Panc1 (cell line): ENCODE measurements around the gene AFDN. TPM values are rescaled to one million over a fixed set of nuclear protein-coding genes. Genes with fewer than 3 reads are reported as not detected.

Experiments
- ATAC-seq: fragments of 200-7000 bp; cut with Tn5 transposase; 2 replicates; pipeline ENCODE4 v1.9.1; 2020; ENCODE audit warnings: mild to moderate bottlenecking, moderate library complexity
- BruUV-seq: library from RNA; stranded (reverse); fragments of 400-500 nt; replicated peaks from 2 replicates; lab custom pipeline; 2021; lab: Mats Ljungman, UMichigan
- CTCF ChIA-PET: fragments of 300-600 bp; sonication (Branson Sonifier 250); formaldehyde crosslinking; loops from one replicate; lab custom pipeline; 2022; ENCODE audit warnings: antibody characterized with exemption; lab: Charles Lee
- POLR2A ChIA-PET: fragments of 300-600 bp; sonication (Branson Sonifier 250); formaldehyde crosslinking; loops from one replicate; lab custom pipeline; 2022; ENCODE audit warnings: antibody characterized with exemption; lab: Charles Lee
- DNase-seq: peaks from one replicate; pipeline ENCODE4 v3.0.0-alpha.2; 2010; ENCODE audit warnings: low read depth, low spot score
- H3K27ac ChIP-seq: 2 replicates; pipeline ENCODE4 v1.5.1; 2011; ENCODE audit warnings: mild to moderate bottlenecking, low read length, inconsistent platforms
- H3K27me3 ChIP-seq: fragments of 200-500 bp; sonication (Bioruptor generic); 2 replicates; pipeline ENCODE4 v1.6.0; 2014; ENCODE audit warnings: low read length, inconsistent platforms; ENCODE audit not compliant: control insufficient read depth, insufficient read depth
- H3K36me3 ChIP-seq: fragments of 200-500 bp; sonication (Bioruptor generic); 2 replicates; pipeline ENCODE4 v1.5.1; 2014; ENCODE audit warnings: inconsistent platforms, mild to moderate bottlenecking, low read length, moderate library complexity; ENCODE audit not compliant: control insufficient read depth, insufficient read depth
- H3K4me1 ChIP-seq: 2 replicates; pipeline ENCODE4 v1.5.1; 2011; ENCODE audit warnings: inconsistent platforms, mild to moderate bottlenecking, low read length, moderate library complexity; ENCODE audit not compliant: control insufficient read depth, insufficient read depth
- H3K4me3 ChIP-seq, 2 experiments: 2 replicates each; pipeline ENCODE4 v1.5.1; 2011 to 2012; ENCODE audit warnings: low read depth in 2 of 2, low read length in 2 of 2, mild to moderate bottlenecking in 2 of 2, inconsistent platforms in 1 of 2, moderate library complexity in 1 of 2
- H3K9me3 ChIP-seq: fragments of 200-500 bp; sonication (Bioruptor generic); 2 replicates; pipeline ENCODE4 v1.5.1; 2014; ENCODE audit warnings: low read depth, mild to moderate bottlenecking, inconsistent platforms, low read length, moderate library complexity; ENCODE audit not compliant: control insufficient read depth, insufficient read depth
- POLR2AphosphoS5 ChIP-seq: IDR thresholded peaks from 2 replicates; pipeline ENCODE4 v1.6.1; 2012; ENCODE audit warnings: mild to moderate bottlenecking, low read depth, low read length, moderate library complexity
- SIN3A ChIP-seq: IDR thresholded peaks from 2 replicates; pipeline ENCODE4 v1.6.1; 2012; ENCODE audit warnings: low read depth, mild to moderate bottlenecking, low read length, moderate library complexity, borderline replicate concordance; ENCODE audit not compliant: insufficient read depth
- TCF7L2 ChIP-seq: IDR thresholded peaks from 2 replicates; pipeline ENCODE4 v1.6.1; 2011; ENCODE audit warnings: mild to moderate bottlenecking, low read depth, low read length, inconsistent platforms
- in situ Hi-C: cut with HindIII; loops from 2 replicates; pipeline ENCODE4 v1.10.0; 2016; ENCODE audit warnings: low sequenced_read_pairs, low pct_unique_long_range_greater_than_20kb
- intact Hi-C: fragments of 100-400 bp; cut with micrococcal nuclease; formaldehyde crosslinking; loops from one replicate; pipeline ENCODE4 v1.10.0; 2022; ENCODE audit not compliant: unreplicated experiment
- total RNA-seq: library from RNA; stranded (reverse); gene quantifications from one replicate; pipeline ENCODE4 v1.2.1, GENCODE V29; 2021; ENCODE audit not compliant: unreplicated experiment
- TF ChIP-seq, protein P1 (sequence below): fragments of 450-650 bp; IDR thresholded peaks from 2 replicates; pipeline ENCODE4 v1.5.1; 2017; ENCODE audit warnings: mild to moderate bottlenecking
- TF ChIP-seq, protein P2 (sequence below), 2 experiments: IDR thresholded peaks; 2 replicates each; pipeline ENCODE4 v1.6.1; 2011 to 2012; ENCODE audit warnings: low read depth in 2 of 2, control low read depth in 1 of 2, low read length in 1 of 2, mild to moderate bottlenecking in 1 of 2, moderate library complexity in 1 of 2; ENCODE audit not compliant: insufficient read depth in 1 of 2

Gene AFDN
- total RNA-seq, 1 experiment from 2014 or later, result 143 TPM

DNA sequence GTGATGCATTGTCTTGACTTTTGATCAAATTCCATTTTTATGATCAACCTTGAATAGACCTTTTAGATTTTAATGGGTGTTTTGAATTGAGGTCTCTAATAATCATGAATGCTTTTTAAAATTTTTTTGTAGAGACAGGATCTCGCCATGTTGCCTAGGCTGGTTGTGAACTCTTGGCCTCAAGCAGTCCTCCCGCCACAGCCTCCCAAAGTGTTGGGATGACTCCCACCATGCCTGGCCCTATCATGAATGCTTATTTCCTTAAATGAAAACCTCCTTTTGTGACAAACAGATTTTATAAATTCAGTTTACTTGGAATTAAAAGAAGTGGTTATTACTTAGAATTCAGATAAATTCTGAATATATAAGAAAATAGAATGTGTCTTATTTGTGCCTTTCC is 110.6 kb downstream of the AFDN start:
- H3K27ac ChIP-seq, result no peak overlapping the region
- POLR2A ChIA-PET, result interaction anchor here (0.6 kb wide), 1 partner anchor 23 kb away, joined by 3 read pairs; no protein-coding TSS in a partner anchor
- intact Hi-C loops, result no loop called here
- H3K4me1 ChIP-seq, result no peaks in the 10 kb centered on the region
- TF ChIP-seq POLR2AphosphoS5 (no peak), TCF7L2 (no peak), SIN3A (no peak)
- TF ChIP-seq, protein P1, sequence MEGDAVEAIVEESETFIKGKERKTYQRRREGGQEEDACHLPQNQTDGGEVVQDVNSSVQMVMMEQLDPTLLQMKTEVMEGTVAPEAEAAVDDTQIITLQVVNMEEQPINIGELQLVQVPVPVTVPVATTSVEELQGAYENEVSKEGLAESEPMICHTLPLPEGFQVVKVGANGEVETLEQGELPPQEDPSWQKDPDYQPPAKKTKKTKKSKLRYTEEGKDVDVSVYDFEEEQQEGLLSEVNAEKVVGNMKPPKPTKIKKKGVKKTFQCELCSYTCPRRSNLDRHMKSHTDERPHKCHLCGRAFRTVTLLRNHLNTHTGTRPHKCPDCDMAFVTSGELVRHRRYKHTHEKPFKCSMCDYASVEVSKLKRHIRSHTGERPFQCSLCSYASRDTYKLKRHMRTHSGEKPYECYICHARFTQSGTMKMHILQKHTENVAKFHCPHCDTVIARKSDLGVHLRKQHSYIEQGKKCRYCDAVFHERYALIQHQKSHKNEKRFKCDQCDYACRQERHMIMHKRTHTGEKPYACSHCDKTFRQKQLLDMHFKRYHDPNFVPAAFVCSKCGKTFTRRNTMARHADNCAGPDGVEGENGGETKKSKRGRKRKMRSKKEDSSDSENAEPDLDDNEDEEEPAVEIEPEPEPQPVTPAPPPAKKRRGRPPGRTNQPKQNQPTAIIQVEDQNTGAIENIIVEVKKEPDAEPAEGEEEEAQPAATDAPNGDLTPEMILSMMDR, result no peak
- TF ChIP-seq, protein P2, sequence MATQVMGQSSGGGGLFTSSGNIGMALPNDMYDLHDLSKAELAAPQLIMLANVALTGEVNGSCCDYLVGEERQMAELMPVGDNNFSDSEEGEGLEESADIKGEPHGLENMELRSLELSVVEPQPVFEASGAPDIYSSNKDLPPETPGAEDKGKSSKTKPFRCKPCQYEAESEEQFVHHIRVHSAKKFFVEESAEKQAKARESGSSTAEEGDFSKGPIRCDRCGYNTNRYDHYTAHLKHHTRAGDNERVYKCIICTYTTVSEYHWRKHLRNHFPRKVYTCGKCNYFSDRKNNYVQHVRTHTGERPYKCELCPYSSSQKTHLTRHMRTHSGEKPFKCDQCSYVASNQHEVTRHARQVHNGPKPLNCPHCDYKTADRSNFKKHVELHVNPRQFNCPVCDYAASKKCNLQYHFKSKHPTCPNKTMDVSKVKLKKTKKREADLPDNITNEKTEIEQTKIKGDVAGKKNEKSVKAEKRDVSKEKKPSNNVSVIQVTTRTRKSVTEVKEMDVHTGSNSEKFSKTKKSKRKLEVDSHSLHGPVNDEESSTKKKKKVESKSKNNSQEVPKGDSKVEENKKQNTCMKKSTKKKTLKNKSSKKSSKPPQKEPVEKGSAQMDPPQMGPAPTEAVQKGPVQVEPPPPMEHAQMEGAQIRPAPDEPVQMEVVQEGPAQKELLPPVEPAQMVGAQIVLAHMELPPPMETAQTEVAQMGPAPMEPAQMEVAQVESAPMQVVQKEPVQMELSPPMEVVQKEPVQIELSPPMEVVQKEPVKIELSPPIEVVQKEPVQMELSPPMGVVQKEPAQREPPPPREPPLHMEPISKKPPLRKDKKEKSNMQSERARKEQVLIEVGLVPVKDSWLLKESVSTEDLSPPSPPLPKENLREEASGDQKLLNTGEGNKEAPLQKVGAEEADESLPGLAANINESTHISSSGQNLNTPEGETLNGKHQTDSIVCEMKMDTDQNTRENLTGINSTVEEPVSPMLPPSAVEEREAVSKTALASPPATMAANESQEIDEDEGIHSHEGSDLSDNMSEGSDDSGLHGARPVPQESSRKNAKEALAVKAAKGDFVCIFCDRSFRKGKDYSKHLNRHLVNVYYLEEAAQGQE (IDR thresholded peaks at IDR 0.05; ENCODE audit: insufficient read depth in 1 of 2, low read depth in 2 of 2, low read length in 1 of 2), result no peak
- H3K27me3 ChIP-seq, result no peaks in the 10 kb centered on the region
- H3K4me3 ChIP-seq, result no peak overlapping the region
- ATAC-seq (no peak), DNase-seq (no peak)
- CTCF ChIA-PET, result no interaction called here
- no TSS peak for BruUV-seq
- no peaks in the 10 kb centered on the region for H3K36me3 ChIP-seq
- in situ Hi-C loops, result no loop called here
- H3K9me3 ChIP-seq, result no peaks in the 10 kb centered on the region

DNA sequence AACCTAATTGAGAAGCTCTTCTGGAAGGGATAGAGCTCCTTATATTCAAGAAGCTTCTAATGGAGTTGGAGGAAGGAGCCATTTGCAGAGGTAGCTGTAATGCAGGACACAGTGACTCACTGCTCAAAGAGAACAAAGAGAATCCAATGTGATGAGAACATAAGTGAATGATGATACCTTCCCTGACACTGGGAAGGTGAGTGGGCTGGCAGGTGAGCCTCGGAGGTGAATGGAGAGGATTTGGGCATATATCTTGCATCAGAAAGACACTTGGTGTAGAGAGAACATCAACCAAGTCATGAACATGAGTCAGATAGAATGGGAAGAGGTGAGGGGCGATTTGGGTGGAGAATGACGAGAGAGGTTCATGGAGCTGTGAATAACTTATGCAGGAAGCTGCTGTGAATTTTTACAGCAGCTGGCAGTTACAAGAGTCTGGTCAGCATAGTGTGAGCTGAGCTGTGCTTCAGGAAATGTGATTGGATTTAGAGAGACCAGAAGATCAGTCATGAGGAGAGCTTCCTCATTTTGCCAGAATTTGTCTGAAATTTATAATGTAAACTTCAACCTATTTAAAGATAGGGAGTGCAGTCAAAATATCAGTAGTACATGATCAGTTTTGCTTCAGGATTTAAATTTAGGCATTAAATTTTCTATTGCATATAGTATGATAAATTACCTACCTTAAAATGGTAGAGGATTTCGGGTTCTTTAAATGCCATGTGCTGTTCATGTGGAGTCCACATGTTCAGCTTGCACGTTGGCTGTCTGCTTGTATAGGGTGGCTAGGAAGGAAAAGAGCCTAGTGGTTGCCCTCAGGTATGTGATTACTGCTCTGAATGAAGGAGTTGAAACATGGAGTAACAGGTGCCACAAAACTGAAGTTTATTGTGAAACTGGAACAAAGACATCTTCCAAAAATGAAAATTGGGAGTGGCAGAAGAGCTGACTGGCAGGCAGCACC is 111.5 kb downstream of the AFDN start:
- Histone ChIP-seq H3K4me3 (no peak overlapping the region), H3K27me3 (no peaks in the 10 kb centered on the region), H3K4me1 (no peaks in the 10 kb centered on the region), H3K27ac (no peak overlapping the region), H3K36me3 (no peaks in the 10 kb centered on the region; the same call in 1 of the 2 replicates), H3K9me3 (no peaks in the 10 kb centered on the region)
- ATAC-seq (no peak), DNase-seq (no peak)
- in situ Hi-C loops, result no loop called here
- no TSS peak for BruUV-seq
- ChIA-PET CTCF (no interaction called here), POLR2A (interaction anchor here (0.6 kb wide), 1 partner anchor 24 kb away, joined by 3 read pairs; no protein-coding TSS in a partner anchor)
- intact Hi-C loops, result no loop called here
- TF ChIP-seq, protein P2 (IDR thresholded peaks at IDR 0.05; ENCODE audit: insufficient read depth in 1 of 2, low read depth in 2 of 2, low read length in 1 of 2), result no peak
- TF ChIP-seq SIN3A, result no peak
- TF ChIP-seq, protein P1, result no peak
- no peak for TF ChIP-seq TCF7L2
- TF ChIP-seq POLR2AphosphoS5, result no peak
